Measurements from ENCODE around the gene SPINK14.

Gene SPINK14

DNA sequence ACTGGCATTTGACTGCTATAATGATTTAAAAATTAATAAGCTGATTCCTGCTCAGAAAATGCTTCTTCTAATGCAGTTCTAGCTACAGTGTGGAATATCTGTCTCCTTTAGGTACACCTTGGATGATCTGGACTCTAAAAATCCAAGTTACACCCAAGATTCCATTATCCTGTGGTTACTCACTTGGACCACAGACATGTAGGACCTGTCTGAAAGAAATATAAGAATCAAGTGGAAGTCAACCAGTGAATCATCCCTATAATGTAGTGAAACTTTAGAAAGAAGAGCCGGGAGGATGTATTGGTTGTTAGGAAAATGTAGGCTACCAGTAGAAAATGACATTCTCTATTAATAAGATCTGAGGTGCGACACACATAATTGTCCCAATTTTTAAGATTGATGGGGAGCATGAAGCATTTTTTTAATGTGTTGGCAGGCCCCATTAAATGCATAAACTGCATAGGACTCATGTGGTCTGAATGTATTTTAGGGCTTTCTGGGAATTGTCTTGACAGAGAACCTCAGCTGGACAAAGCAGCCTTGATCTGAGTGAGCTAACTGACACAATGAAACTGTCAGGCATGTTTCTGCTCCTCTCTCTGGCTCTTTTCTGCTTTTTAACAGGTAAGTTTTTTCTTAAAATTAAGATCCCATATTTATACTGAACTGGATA lies 34.3 kb downstream of the SPINK14 start, which contains the start of gene SPINK6:
SPINK6 (plus strand) TSS at position 512 of the 673 bp plus-strand sequence; CDS start at position 567, 55 bp downstream.
- no peak for FAIRE-seq

DNA sequence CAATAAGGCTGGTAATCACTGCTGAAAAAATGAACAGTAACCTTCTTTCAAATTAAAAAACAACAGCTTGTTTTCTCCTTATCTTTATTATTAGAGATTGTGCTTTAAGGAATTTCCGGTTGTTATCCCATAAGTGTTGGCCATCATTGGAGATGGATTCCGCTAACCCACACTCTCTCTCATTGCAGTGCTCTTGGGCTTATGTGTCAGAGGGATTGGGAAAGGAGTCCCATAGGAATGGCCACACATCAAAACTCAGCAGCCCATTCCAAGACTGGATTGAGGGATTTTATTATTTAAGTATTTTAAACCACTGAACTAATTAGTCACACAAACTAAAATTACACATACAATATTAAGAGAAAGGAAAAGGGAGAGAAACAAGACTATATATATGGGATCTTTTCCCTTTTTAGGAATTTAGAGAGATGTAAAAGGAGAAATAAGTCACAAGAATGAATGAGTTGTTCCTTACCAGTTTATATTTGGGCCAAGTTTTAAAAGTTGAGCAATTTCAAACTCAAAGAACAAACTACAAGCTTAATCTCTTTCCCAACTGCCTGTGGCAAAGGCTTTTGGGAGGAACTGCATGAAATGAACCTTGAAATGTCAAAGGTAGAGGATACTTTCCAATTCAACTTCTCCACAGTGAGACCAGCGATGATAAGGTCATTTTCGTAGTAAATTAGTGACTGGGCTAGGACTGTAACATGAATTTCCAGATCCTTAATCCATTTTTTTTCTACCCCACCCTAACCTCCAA lies 36.9 kb downstream of the SPINK14 start:
- FAIRE-seq: no peak

DNA sequence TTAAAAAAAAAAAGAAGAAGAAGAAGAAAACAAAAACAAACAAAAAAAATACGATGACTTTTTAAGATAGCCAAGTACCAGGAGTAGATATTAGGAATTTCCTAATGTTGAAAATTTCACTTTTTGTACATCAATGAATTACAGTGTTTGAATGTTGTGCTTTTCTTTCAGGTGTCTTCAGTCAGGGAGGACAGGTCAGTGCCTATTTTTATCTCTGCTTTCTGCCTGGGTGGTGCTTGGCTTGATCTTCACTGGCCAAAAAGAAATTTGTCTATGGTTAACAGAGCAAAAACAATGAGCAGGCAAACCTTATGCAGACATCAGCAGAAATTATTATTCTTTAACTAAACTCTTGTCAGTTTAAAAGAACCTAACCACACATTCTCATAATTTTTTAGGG lies 37.5 kb downstream of the SPINK14 start:
- FAIRE-seq: no peak

DNA sequence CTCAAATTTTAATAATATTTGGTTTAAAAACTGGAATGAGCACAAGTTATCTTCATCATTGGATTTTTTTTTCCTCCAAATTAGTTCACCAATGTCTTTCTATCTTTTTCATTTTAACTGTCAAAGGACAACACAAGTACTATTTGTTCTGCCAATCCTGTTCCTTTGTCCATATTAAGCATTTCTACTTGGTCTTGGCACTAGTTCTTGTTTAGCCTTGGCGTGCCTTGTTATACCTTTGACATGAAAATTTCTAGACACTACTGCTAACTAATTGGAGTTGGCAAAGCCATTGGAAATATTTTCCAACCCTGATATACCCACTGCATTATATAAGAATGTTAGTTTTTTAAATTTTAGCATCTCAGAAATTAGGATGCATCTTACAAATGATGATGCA lies 38.3 kb downstream of the SPINK14 start:
- no peak for FAIRE-seq

DNA sequence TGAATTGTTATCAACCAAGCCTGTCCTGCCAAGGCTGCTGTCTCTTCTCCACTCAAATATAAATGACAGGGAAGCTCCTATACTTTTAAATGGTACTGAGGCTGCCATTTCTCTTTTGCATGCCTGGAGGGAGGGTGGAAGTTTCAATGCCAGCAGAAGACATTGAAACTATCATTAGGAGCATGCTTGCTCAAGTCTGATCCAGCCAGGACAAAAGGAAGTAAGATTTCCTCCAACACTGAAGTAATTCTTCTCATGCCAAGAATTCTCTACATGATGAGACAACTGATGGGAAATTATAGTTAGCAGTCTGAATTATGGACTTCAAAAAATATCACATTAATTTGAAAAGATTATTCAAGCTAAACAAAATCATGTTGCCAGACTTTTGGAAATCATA lies 39.9 kb downstream of the SPINK14 start:
- no peak for FAIRE-seq

DNA sequence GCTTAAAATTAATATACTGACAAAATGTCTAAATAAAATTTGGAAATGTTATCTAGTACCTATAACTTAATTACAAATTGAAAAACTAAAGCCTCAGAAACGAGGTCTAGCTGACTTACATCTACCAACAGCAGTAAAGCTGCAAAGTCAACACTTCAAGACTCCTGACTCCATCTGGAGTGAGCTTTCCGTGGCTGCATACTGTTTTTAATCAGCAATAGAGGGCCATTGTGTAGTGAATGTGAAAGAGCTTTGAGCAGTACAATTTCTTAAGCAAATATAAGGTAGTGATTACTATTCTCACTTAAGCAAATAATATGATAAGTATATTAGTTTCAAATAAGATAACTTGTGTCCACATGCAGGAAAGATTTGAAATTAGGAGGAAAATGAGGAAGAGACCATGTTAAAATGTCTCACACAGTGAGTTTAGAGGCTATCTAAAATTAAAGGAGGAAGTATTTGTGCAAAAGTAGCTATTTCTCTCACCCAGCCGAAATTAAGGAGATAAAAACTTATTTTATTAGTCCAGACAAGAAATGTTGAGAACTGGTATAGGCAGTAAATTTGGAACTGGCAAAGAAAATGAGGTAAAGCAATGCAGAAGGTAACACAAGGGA lies 40.9 kb downstream of the SPINK14 start:
- FAIRE-seq: no peak

DNA sequence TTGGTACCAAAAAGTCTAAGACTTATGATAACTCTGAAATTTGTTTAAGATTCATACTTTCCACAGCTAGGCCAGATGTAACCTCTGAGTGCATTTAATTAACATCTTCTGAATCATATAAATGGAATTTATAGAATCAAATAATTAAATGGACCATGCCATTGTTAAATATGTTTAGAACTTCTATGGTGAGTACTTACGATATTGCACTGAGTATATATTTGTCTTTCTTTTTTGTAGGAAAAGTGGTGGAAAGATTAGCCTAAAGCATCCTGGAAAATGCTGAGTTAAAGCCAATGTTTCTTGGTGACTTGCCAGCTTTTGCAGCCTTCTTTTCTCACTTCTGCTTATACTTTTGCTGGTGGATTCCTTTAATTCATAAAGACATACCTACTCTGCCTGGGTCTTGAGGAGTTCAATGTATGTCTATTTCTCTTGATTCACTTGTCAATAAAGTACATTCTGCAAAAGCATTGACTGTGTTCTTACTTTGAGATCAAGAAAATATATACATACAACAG lies 46.4 kb downstream of the SPINK14 start:
- FAIRE-seq: no peak

DNA sequence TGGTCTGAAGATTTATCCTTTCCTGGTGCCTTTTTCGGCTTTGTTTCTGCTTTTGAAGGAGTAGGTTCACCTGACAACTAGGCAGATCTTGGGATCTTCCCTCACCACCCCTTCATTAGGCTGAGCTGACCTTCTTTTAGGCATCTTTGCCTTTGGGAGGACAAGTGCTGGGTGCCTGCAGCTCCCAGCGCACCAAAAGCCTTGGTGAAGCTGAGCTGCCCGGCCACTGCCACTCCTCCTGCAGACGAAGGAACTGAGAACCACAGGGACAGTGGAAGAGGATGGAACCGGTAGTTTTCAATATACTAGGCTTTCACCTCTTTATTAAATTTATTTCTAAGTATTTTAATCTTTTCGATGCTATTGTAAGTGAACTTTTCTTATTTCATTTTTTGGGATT lies 53.2 kb downstream of the SPINK14 start:
- no peak for FAIRE-seq

DNA sequence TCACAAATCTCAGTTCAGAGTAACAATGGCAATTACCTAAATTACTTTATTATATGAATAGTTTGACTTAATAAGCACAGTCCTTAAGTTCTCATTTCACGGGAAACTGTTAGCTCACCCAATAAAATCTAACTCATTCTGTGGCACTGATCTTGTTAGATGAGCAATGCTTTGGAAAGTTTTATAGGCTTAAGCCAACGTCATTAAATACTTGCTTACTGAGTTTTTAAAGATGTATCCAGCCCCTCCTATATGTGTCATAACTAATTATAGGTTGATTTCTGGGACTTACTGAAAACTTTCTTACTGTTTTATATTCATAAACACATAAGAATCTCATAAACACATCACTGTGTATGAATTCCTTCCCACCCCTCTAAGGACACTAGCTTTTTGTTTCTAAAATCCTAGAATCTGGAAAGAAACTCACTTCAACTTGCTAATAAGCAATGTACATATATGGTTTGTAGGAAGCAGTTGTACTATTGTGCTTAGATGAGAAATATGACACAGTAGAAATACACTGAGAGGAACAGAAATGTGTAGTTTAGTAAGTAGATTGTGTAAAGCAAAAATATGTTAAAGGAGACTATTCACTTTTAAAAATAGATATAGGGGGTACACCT lies 55.9 kb downstream of the SPINK14 start:
- no peak for FAIRE-seq
